GM19238 (cell line): ENCODE results near the gene MGAT4A.
"Not testable (repeated sequence)": the region's sequence is repeated elsewhere in the genome, so short reads cannot be mapped to it uniquely, and the experiment has no call there.

ENCODE experiments used
- DNase-seq: peaks from one replicate; pipeline ENCODE4 v3.0.0; 2011; ENCODE audit warnings: low spot score; ENCODE audit not compliant: insufficient read length

Gene MGAT4A

GRCh38 chr2:98759827-98760625, 29.1 kb upstream of the MGAT4A start:
- DNase-seq = no peak

GRCh38 chr2:98759338-98759737, 28.4 kb upstream of the MGAT4A start:
- DNase-seq = no peak

DNA sequence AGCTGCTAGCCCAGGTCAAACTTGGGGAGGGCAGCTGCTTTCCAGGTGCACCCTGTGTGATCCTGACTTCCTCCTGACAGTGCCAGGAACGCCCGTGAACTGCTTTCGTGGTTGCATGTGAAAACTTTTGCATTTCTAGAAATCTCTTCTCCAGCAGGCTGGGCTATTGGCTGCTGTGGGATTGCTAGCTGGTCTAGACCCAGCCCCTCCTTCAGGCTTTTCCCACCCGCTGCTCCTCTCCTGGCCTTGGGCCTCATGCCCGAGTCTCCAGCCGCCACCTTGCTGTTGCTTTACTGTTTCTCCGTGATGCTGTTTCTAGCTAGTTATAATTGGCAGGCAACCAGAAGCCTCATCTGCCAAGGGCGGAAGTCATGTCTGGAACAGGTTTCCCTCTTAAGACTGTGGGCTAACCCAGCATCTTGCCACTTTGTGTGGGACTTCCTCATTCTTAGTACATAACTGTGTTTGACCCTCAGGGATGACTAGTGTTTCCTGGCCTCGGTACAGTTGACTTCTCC, 27.0 kb upstream of the MGAT4A start:
- DNase-seq = peak; percentile 57

- DNase-seq = no peak
Measured at GRCh38 chr2:98753801-98754200, 22.9 kb upstream of the MGAT4A start.

GRCh38 chr2:98752711-98753110, 21.8 kb upstream of the MGAT4A start:
- not testable (repeated sequence) for DNase-seq

GRCh38 chr2:98751748-98752147, 20.8 kb upstream of the MGAT4A start:
- DNase-seq = no peak

- no peak for DNase-seq
Measured at GRCh38 chr2:98750593-98751282, 19.8 kb upstream of the MGAT4A start.

DNA sequence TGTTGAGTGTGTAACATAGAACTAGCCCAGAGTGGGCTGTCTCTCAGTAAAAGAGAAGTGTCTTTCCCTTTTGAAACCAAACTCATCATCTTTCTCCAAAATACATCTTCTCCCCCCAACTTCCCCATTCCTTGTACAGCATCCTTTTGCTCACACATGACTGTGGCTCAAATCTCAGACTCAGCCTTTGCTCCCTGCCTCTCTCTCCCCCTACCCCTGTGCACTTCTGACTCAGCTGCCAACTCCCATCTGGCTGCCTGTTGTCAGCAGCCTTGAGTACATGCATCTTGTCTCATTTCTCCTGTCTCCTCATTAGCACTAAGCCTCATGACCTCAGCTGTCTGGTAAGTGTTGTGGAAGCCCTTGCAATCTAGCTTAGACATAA, 18.1 kb upstream of the MGAT4A start:
- DNase-seq = no peak

DNA sequence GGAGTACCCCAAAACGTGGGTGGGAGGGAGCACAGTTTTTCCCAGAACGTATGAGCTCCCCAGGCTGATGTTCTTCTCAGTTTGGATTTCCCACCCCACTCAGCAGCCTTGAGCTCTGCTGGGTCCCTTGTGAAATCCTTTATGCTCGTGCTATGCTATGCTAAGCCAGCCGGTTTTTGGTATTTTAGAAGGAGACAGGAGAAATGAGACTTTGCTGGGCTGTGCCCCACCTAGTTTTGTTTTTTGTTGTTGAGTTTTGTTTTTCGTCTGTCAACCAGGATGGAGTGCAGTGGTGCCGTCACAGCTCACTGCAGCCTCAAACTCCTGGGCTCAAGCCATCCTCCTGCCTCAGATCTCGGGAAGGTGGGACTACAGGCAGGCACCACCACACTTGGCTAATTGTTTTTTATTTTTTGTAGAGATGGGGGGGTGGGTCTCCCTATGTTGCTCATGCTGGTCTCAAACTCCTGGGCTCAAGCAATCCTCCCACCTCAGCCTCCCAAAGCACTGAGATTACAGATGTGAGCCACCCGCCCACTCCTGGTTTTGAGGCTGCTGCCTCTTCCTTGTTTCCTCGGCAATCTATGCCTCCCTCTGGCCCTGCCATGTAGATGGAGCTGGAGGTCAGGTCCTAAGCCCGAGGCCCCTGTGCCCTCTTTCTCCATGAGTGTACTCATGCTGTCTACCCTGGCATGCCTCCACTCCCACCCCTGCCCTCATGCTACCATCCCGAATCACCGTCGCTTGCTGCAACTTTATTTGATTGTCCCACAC, 17.5 kb upstream of the MGAT4A start:
- no peak for DNase-seq

DNA sequence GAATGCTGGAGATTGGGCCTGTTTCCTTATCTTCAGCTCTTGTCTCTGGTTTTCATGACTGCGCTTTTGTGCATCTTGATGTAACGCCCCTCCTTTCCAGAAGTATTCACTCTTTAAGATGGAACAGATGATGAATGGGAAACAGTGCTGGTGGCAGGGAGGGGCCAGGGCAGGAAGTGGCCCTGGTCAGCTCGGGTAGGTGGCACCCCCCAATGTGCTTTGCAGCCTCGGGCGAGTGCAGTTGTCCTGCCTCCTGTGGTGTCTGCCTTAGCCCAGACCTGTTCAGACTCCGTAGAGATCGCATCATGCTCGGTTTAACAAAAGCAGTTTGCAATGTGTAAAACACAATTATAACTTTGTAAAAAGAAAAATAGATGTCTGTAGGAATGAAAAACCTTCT, 17.0 kb upstream of the MGAT4A start:
- DNase-seq = no peak

- DNase-seq = no peak
Measured at GRCh38 chr2:98746426-98746825, 15.5 kb upstream of the MGAT4A start.

DNA sequence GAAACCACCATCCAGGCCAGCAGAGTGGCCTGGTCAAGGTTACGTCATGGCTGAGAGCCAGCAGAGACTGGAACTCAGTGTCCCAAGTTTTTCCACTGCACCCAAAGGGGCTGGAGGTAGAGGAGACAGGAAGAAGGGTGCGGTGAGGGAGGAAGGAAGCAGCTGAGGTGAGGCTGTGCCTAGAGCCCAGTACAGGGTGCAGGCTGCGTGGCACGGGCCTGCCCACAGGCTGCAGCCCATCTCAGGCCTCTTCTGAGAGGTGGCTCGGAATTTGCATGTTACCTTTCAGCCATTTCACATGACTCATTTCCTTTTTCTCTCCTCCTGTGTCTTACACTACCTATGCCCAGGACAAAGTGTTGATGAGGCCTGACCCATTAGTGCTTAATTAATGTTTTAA, 13.7 kb upstream of the MGAT4A start:
- no peak for DNase-seq

DNA sequence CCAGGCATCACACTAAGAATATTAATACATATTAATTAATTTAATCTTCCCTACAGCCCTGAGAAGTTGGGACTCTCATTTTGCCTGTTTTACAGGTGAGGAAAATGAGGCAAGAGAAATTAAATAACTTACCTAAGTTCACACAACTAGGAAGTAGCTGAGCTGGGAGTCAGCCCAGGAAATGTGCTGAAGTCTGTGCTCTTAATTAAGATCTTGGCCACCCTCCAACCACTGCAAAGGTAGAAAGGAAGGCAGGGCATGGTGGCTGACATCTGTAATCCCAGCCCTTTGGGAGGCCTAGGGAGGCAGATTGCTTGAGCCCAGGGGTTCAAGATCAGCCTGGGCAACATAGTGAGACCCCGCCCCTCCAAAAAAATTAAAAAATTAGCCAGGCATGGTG, 12.9 kb upstream of the MGAT4A start:
- DNase-seq = no peak

DNA sequence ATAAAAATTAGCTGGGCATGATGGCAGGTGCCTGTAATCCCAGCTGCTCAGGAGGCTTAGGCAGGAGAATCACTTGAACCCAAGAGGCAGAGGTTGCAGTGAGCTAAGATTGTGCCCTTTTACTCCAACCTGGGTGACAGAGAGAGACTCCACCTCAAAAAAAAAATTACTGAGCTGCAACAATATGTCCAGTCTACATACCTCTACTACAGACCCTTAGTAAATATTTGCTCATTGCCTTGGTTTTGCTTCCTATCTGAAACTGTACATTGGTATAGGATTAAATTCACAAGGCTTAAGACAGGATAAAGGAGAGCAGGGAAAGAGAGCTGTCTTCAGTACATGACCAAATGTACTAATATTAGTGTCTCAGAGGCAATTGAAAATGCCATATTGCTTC, 8.1 kb upstream of the MGAT4A start:
- no peak for DNase-seq

- no peak for DNase-seq
Measured at GRCh38 chr2:98738304-98738703, 7.4 kb upstream of the MGAT4A start.

GRCh38 chr2:98737848-98738247, 6.9 kb upstream of the MGAT4A start:
- DNase-seq = no peak

GRCh38 chr2:98736464-98736889, 5.5 kb upstream of the MGAT4A start:
- no peak for DNase-seq

GRCh38 chr2:98734823-98735260, 3.9 kb upstream of the MGAT4A start:
- no peak for DNase-seq

DNA sequence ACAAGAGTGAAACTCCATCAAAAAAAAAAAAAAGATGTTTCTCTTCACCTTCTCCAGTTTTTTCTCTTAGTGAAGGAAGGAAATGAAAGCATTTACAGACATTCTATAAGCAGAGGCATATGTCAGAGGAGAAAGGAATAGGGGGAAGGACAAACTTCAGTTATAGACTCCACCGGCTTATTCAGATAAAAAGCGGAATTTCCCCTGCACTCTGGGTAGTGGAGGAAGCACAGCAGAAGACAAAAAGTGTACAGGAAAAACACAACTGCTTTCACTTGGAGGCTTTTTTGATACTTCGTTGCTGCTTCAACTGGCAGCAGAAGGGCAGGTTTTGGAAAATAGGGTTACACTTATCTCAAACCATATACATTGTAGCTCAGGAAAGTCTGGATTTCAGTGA, 3.2 kb upstream of the MGAT4A start:
- no peak for DNase-seq

DNA sequence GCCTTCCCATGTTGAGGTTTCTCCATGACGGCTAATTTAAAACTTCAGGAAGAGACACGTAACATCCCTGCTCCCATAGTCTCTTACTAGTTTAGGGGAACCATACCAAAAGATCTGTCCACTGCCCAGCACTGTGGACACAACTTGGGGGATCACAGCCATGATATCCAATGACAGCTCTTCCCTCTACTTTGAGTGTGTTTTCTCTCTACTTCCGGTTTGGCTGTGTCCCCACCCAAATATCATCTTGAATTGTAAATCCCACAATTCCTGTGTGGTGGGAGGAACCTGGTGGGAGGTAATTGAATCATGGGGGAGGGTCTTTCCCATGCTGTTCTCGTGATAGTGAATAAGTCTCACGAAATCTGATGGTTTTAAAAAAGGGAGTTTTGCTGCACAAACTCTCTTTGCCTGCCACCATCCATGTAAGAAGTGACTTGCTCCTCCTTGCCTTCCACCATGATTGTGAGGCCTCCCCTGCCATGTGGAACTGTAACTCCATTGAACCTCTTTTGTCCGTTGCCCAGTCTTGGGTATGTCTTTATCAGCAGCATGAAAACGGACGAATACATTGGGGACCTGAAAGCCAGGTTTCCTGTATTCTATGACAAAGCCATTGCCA, 1.6 kb upstream of the MGAT4A start:
- DNase-seq = no peak

GRCh38 chr2:98731894-98732349, 990 bp upstream of the MGAT4A start:
- no peak for DNase-seq

DNA sequence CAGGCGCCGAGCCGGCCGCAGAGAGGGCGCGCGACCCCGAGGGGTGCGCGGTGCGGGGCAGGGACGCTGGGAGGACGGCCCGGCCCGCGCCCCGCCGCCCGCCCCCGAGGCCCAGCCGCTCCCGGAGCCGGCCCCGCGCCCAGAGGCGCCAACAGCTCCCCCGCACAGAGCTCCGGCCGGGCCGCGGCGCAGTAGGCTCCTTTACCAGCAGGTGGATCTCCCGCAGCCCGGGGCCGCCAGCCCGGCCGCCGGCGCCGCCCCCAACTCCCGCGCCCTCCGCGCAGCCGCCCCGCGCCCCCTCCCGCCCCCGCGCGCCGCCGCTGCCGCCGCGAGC, 258 bp downstream of the MGAT4A start:
- peak; percentile 73 for DNase-seq
